ENCODE data around the gene RAB30.
A peak's percentile ranks its signal among the peaks of the same experiment; 100 is the strongest.

Gene RAB30

GRCh38 chr11:83039566-83039965 is 32.1 kb downstream of the RAB30 start:
- Histone ChIP-seq H3K36me3 (no peaks in the 10 kb centered on the region), H3K9me3 (no peaks in the 10 kb centered on the region), H3K4me1 (peaks cover 22% of the 10 kb centered on the region), H3K27me3 (no peaks in the 10 kb centered on the region), H3K4me3 (ENCODE audit: low read depth, low read length) (no peak overlapping the region)
- TF ChIP-seq CTCF (IDR thresholded peaks at IDR 0.05; ENCODE audit: low read depth, low read length), result no peak
- no peak for DNase-seq

GRCh38 chr11:83037877-83038276 is 33.8 kb downstream of the RAB30 start:
- peaks cover 22% of the 10 kb centered on the region for H3K4me1 ChIP-seq
- no peak for TF ChIP-seq CTCF (IDR thresholded peaks at IDR 0.05; ENCODE audit: low read depth, low read length)
- no peak overlapping the region for H3K4me3 ChIP-seq (ENCODE audit: low read depth, low read length)
- no peaks in the 10 kb centered on the region for H3K36me3 ChIP-seq
- DNase-seq, result no peak
- H3K27me3 ChIP-seq, result no peaks in the 10 kb centered on the region
- H3K9me3 ChIP-seq, result no peaks in the 10 kb centered on the region

- H3K27me3 ChIP-seq, result no peaks in the 10 kb centered on the region
- H3K4me1 ChIP-seq, result peaks cover 21% of the 10 kb centered on the region
- H3K9me3 ChIP-seq, result no peaks in the 10 kb centered on the region
- no peak overlapping the region for H3K4me3 ChIP-seq (ENCODE audit: low read depth, low read length)
- no peak for TF ChIP-seq CTCF (IDR thresholded peaks at IDR 0.05; ENCODE audit: low read depth, low read length)
- no peaks in the 10 kb centered on the region for H3K36me3 ChIP-seq
- DNase-seq, result no peak
Observed at GRCh38 chr11:83036701-83037100, 35.0 kb downstream of the RAB30 start.

GRCh38 chr11:83035070-83035854 is 36.4 kb downstream of the RAB30 start:
- Histone ChIP-seq H3K4me3 (ENCODE audit: low read depth, low read length) (no peak overlapping the region), H3K4me1 (peaks cover 21% of the 10 kb centered on the region), H3K9me3 (no peaks in the 10 kb centered on the region), H3K27me3 (no peaks in the 10 kb centered on the region), H3K36me3 (no peaks in the 10 kb centered on the region)
- DNase-seq, result no peak
- no peak for TF ChIP-seq CTCF (IDR thresholded peaks at IDR 0.05; ENCODE audit: low read depth, low read length)

GRCh38 chr11:83034673-83035014 is 37.1 kb downstream of the RAB30 start:
- no peak for TF ChIP-seq CTCF (IDR thresholded peaks at IDR 0.05; ENCODE audit: low read depth, low read length)
- no peaks in the 10 kb centered on the region for H3K9me3 ChIP-seq
- DNase-seq, result no peak
- H3K4me1 ChIP-seq, result peaks cover 21% of the 10 kb centered on the region
- H3K36me3 ChIP-seq, result no peaks in the 10 kb centered on the region
- H3K4me3 ChIP-seq (ENCODE audit: low read depth, low read length), result no peak overlapping the region
- H3K27me3 ChIP-seq, result no peaks in the 10 kb centered on the region

GRCh38 chr11:83033972-83034672 is 37.6 kb downstream of the RAB30 start:
- H3K4me1 ChIP-seq, result peaks cover 21% of the 10 kb centered on the region
- H3K9me3 ChIP-seq, result no peaks in the 10 kb centered on the region
- no peak; the same call in 1 of the 2 replicates for TF ChIP-seq CTCF (IDR thresholded peaks at IDR 0.05; ENCODE audit: low read depth, low read length)
- H3K4me3 ChIP-seq (ENCODE audit: low read depth, low read length), result peak overlapping the region; percentile 14; the same call in 1 of the 2 replicates
- H3K27me3 ChIP-seq, result no peaks in the 10 kb centered on the region
- DNase-seq, result peak; percentile 75
- H3K36me3 ChIP-seq, result no peaks in the 10 kb centered on the region
